BLaER1 treated with 17β-estradiol and CSF1 and Interleukin-3, amounts not matched to agents 10 nM and 100 nM (cell line): ENCODE measurements around the gene KLHDC4.
"Not testable (repeated sequence)": the region's sequence is repeated elsewhere in the genome, so short reads cannot be mapped to it uniquely, and the experiment has no call there.

Experiments used
- H3K27ac ChIP-seq, 11 experiments: shearing (Covaris generic); formaldehyde crosslinking; 2 replicates each; pipeline ENCODE4 v1.8.1; 2022
- H3K27me3 ChIP-seq, 11 experiments: shearing (Covaris generic); formaldehyde crosslinking; 2 replicates each; pipeline ENCODE4 v1.8.1; 2022
- H3K36me3 ChIP-seq, 11 experiments: shearing (Covaris generic); formaldehyde crosslinking; 2 replicates each; pipeline ENCODE4 v1.8.1; 2022
- H3K4me1 ChIP-seq, 10 experiments: shearing (Covaris generic); formaldehyde crosslinking; 2 replicates each; pipeline ENCODE4 v1.8.1; 2022
- H3K4me2 ChIP-seq, 11 experiments: shearing (Covaris generic); formaldehyde crosslinking; 2 replicates each; pipeline ENCODE4 v1.8.1; 2022
- H3K4me3 ChIP-seq, 10 experiments: shearing (Covaris generic); formaldehyde crosslinking; 2 replicates each; pipeline ENCODE4 v1.8.1; 2022
- H3K9ac ChIP-seq, 11 experiments: shearing (Covaris generic); formaldehyde crosslinking; 2 replicates each; pipeline ENCODE4 v1.8.1; 2022
- H3K9me3 ChIP-seq, 11 experiments: shearing (Covaris generic); formaldehyde crosslinking; replicated peaks in 1 of 11; 2 replicates each; pipeline ENCODE4 v1.8.1; 2022
- H4K20me1 ChIP-seq, 11 experiments: shearing (Covaris generic); formaldehyde crosslinking; 2 replicates each; pipeline ENCODE4 v1.8.1; 2022
- Cebpa-rat ChIP-seq, 11 experiments: shearing (Covaris generic); IDR thresholded peaks; 2 replicates each; pipeline ENCODE4 v1.8.1; 2022

Gene KLHDC4

DNA sequence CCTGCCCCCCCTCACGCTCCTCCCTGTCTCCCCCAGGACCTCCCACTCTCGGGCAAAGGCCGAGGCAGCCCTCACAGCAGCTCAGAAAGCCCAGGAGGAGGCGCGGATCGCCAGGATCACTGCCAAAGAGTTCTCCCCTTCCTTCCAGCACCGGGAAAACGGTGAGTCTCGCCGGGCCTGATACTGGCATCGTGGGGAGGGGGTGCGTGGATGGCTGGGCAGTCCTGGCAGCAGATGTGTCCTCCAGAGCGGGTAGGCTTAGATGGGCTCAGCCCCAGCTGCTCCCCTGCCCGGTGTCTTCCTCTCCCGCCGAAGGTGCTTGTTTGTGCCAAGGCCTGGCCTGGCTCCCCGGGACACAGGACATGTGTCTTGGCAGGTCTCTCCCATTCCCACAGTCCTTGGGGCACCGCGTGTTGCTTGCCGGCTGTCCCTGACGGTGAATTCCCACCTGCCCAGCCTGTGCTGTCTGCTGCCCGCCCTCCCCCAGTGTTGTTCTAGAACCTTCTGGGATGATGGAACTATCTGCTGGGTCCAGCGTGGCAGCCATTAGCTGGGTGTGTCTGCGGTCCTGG, 81.6 kb downstream of the KLHDC4 start:
- H3K4me2 ChIP-seq = no peak overlapping the region
- no peak overlapping the region for H3K27ac ChIP-seq
- H3K36me3 ChIP-seq = no peaks in the 10 kb centered on the region
- H3K4me1 ChIP-seq = peaks cover 9 to 34% (median 17%) of the 10 kb centered on the region in 10 experiments; a peak in 19 of 20 replicates
- no peak overlapping the region for H3K9ac ChIP-seq
- no peaks in the 10 kb centered on the region for H3K27me3 ChIP-seq
- no peak for TF ChIP-seq Cebpa-rat (IDR thresholded peaks at IDR 0.05)
- H3K9me3 ChIP-seq = no peaks in the 10 kb centered on the region
- peaks cover 0 to 41% (median 0%) of the 10 kb centered on the region in 11 experiments; a peak in 5 of 22 replicates for H4K20me1 ChIP-seq
- no peak overlapping the region for H3K4me3 ChIP-seq

GRCh38 chr16:87682852-87683399, 82.9 kb downstream of the KLHDC4 start:
- H3K4me2 ChIP-seq = peak overlapping the region in 3 of 11 experiments; percentile 47 to 51 (median 48); a peak in 3 of 22 replicates
- no peak for TF ChIP-seq Cebpa-rat (IDR thresholded peaks at IDR 0.05)

DNA sequence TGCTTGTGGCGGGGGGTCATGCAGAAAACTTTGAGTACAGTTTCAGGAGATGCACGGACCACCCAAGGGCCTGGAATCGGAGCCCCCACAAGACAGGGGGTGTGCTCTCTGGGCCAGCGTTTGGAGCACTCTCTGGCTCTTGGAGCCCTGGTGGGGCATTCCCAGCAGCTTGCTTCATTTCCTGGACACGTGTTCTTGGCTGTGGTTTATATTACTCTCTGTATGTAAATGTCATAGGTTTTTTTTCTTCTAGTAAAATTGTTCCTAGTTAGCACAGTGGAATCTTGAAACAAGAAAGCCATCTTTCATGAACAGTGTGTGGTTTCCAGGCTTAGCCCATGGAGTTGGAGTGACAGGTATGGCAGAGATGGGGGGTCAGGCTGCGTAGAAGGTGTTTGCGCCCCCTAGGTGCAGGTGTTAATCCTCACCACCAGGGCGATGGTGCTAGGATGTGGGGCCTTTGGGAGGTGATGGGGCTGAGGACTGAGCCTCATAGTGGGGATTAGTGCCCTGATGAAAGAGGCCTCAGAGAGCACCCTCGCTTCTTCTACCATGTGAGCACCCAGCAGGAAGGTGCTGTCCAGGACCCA, 83.7 kb downstream of the KLHDC4 start:
- Histone ChIP-seq H3K4me1 (peaks cover 9 to 24% (median 13%) of the 10 kb centered on the region in 10 experiments; a peak in 19 of 20 replicates), H3K27me3 (no peaks in the 10 kb centered on the region), H3K36me3 (no peaks in the 10 kb centered on the region), H3K4me2 (peak overlapping the region; percentile 1 to 69 (median 48); a peak in 19 of 22 replicates), H3K4me3 (no peak overlapping the region), H3K27ac (no peak overlapping the region), H4K20me1 (peaks cover 0 to 40% (median 0%) of the 10 kb centered on the region in 11 experiments; a peak in 5 of 22 replicates), H3K9ac (0 out of 22 replicates have a peak overlapping the region, but pooled peaks of 1 of the 11 experiments have one; percentile 24), H3K9me3 (no peaks in the 10 kb centered on the region)
- TF ChIP-seq Cebpa-rat (IDR thresholded peaks at IDR 0.05) = no peak

More at GRCh38 chr16:87682852-87683399, 82.9 kb downstream of the KLHDC4 start:
- no peaks in the 10 kb centered on the region for H3K27me3 ChIP-seq
- no peaks in the 10 kb centered on the region for H3K9me3 ChIP-seq
- no peak overlapping the region for H3K27ac ChIP-seq
- H3K9ac ChIP-seq = no peak overlapping the region
- no peak overlapping the region for H3K4me3 ChIP-seq
- peaks cover 9 to 32% (median 17%) of the 10 kb centered on the region in 10 experiments; a peak in 19 of 20 replicates for H3K4me1 ChIP-seq
- H4K20me1 ChIP-seq = peaks cover 0 to 44% (median 0%) of the 10 kb centered on the region in 11 experiments; a peak in 5 of 22 replicates
- H3K36me3 ChIP-seq = no peaks in the 10 kb centered on the region

- not testable (repeated sequence) for H3K27ac ChIP-seq, H3K27me3 ChIP-seq, H3K4me2 ChIP-seq, H3K9ac ChIP-seq, H3K36me3 ChIP-seq, H3K4me3 ChIP-seq, H3K9me3 ChIP-seq
- Histone ChIP-seq H4K20me1 (peaks cover 0 to 40% (median 0%) of the 10 kb centered on the region in 11 experiments; a peak in 4 of 22 replicates), H3K4me1 (peaks cover 9 to 24% (median 13%) of the 10 kb centered on the region in 10 experiments; a peak in 19 of 20 replicates)
These were observed 84.7 kb downstream of the KLHDC4 start for GRCh38 chr16:87681051-87681602.

- no peak overlapping the region for H3K27ac ChIP-seq
- H3K9ac ChIP-seq = no peak overlapping the region
These were observed 85.5 kb downstream of the KLHDC4 start for GRCh38 chr16:87680272-87680644.

DNA sequence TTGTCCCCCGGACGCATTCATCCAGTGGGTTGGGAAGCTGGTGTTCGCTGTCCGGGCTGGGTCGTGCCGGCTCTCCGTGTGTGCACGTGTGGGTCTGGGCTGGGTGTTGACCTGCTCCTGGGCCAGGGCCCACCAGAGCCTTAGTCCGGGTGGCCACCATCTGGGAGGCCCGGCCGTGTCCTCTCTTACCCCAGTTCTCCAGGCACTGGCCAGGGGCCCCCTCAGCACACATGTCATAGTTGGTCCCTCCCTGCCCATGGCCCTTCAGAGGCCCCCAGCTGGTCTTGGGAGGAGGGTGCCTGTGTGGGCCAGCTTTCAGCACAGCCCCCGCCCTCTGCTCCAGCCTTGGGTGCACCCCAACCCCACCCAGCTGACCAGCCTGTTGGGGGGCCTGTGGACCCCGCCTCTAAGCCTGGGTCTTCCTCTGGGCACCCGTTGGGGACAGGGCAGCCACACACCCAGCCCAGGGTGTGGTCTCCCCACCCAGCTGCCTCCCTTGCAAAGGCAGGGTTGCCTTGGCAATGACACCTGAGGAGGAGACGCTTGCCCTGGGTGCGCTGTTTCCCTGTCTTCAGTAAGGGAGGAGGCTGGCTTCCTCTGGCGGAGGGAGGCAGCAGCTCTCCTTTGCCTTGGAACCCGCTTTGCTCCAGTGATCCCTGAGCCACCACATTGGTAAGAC, 86.1 kb downstream of the KLHDC4 start:
- peaks cover 0 to 28% (median 0%) of the 10 kb centered on the region in 11 experiments; a peak in 3 of 22 replicates for H4K20me1 ChIP-seq

More at GRCh38 chr16:87680272-87680644, 85.5 kb downstream of the KLHDC4 start:
- no peak for TF ChIP-seq Cebpa-rat (IDR thresholded peaks at IDR 0.05)
- H3K36me3 ChIP-seq = no peaks in the 10 kb centered on the region
- H3K9me3 ChIP-seq = no peaks in the 10 kb centered on the region
- H4K20me1 ChIP-seq = peaks cover 0 to 32% (median 0%) of the 10 kb centered on the region in 11 experiments; a peak in 4 of 22 replicates
- no peak overlapping the region for H3K4me2 ChIP-seq
- no peak overlapping the region for H3K4me3 ChIP-seq
- H3K27me3 ChIP-seq = no peaks in the 10 kb centered on the region
- H3K4me1 ChIP-seq = peaks cover 9 to 25% (median 19%) of the 10 kb centered on the region in 10 experiments

GRCh38 chr16:87678618-87679017, 87.2 kb downstream of the KLHDC4 start:
- H3K9me3 ChIP-seq = no peaks in the 10 kb centered on the region
- H3K27ac ChIP-seq = no peak overlapping the region
- no peak overlapping the region for H3K9ac ChIP-seq
- no peak for TF ChIP-seq Cebpa-rat (IDR thresholded peaks at IDR 0.05)
- H3K27me3 ChIP-seq = no peaks in the 10 kb centered on the region
- peaks cover 0 to 28% (median 0%) of the 10 kb centered on the region in 11 experiments; a peak in 3 of 22 replicates for H4K20me1 ChIP-seq
- H3K4me1 ChIP-seq = peaks cover 18 to 35% (median 31%) of the 10 kb centered on the region in 10 experiments
- no peak overlapping the region for H3K4me3 ChIP-seq
- no peak overlapping the region for H3K4me2 ChIP-seq
- no peaks in the 10 kb centered on the region for H3K36me3 ChIP-seq

More for the DNA sequence above, 86.1 kb downstream of the KLHDC4 start:
- Histone ChIP-seq H3K27ac (no peak overlapping the region), H3K4me2 (no peak overlapping the region), H3K4me3 (no peak overlapping the region), H3K9ac (no peak overlapping the region), H3K9me3 (no peaks in the 10 kb centered on the region), H3K4me1 (peaks cover 9 to 24% (median 22%) of the 10 kb centered on the region in 10 experiments), H3K27me3 (no peaks in the 10 kb centered on the region), H3K36me3 (no peaks in the 10 kb centered on the region)
- TF ChIP-seq Cebpa-rat (IDR thresholded peaks at IDR 0.05) = no peak

- H3K4me1 ChIP-seq = peaks cover 18 to 37% (median 30%) of the 10 kb centered on the region in 10 experiments
- H3K27ac ChIP-seq = no peak overlapping the region
- no peaks in the 10 kb centered on the region for H3K36me3 ChIP-seq
- no peak overlapping the region for H3K9ac ChIP-seq
- H3K27me3 ChIP-seq = no peaks in the 10 kb centered on the region
- no peak for TF ChIP-seq Cebpa-rat (IDR thresholded peaks at IDR 0.05)
- no peak overlapping the region for H3K4me2 ChIP-seq
- no peaks in the 10 kb centered on the region for H3K9me3 ChIP-seq
- no peak overlapping the region for H3K4me3 ChIP-seq
- peaks cover 0 to 25% (median 0%) of the 10 kb centered on the region in 11 experiments; a peak in 3 of 22 replicates for H4K20me1 ChIP-seq
These were observed 88.0 kb downstream of the KLHDC4 start for GRCh38 chr16:87677830-87678229.
